ENCODE measurements around the gene FIGNL2.

GRCh38 chr12:51883998-51884675, 35.6 kb upstream of the FIGNL2 start:
- TF ChIP-seq, protein P1, sequence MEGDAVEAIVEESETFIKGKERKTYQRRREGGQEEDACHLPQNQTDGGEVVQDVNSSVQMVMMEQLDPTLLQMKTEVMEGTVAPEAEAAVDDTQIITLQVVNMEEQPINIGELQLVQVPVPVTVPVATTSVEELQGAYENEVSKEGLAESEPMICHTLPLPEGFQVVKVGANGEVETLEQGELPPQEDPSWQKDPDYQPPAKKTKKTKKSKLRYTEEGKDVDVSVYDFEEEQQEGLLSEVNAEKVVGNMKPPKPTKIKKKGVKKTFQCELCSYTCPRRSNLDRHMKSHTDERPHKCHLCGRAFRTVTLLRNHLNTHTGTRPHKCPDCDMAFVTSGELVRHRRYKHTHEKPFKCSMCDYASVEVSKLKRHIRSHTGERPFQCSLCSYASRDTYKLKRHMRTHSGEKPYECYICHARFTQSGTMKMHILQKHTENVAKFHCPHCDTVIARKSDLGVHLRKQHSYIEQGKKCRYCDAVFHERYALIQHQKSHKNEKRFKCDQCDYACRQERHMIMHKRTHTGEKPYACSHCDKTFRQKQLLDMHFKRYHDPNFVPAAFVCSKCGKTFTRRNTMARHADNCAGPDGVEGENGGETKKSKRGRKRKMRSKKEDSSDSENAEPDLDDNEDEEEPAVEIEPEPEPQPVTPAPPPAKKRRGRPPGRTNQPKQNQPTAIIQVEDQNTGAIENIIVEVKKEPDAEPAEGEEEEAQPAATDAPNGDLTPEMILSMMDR (IDR thresholded peaks at IDR 0.05): no peak
- TF ChIP-seq EP300 (IDR thresholded peaks at IDR 0.05) (no peak), POLR2AphosphoS5 (IDR thresholded peaks at IDR 0.05) (no peak), POLR2A (IDR thresholded peaks at IDR 0.05) (no peak)
